Measurements from ENCODE around the gene TDRD3.

Gene TDRD3

GRCh38 chr13:60396783-60397703 lies at the start of gene TDRD3:
TDRD3 (plus strand) TSS chr13:60397220; CDS start chr13:60397365, 145 bp downstream.
- peak; percentile 74 for TF ChIP-seq ZBTB7A (IDR thresholded peaks at IDR 0.05; ENCODE audit: low read depth)
- TF ChIP-seq EGR1 (IDR thresholded peaks at IDR 0.05): 0 out of 2 replicates have a peak, but pooled peaks have one; percentile 54
- peak; percentile 15; the same call in 1 of the 2 replicates for TF ChIP-seq YY1 (IDR thresholded peaks at IDR 0.05; ENCODE audit: low read depth)
- TF ChIP-seq CREB1 (IDR thresholded peaks at IDR 0.05; ENCODE audit: low read depth): no peak
- TF ChIP-seq TAF1 (IDR thresholded peaks at IDR 0.05; ENCODE audit: low read depth): peak; percentile 67
- TF ChIP-seq NFIC (IDR thresholded peaks at IDR 0.05): no peak
- TF ChIP-seq MAX (IDR thresholded peaks at IDR 0.05): no peak; the same call in 1 of the 2 replicates
- peak; percentile 17; the same call in 1 of the 2 replicates for TF ChIP-seq TCF12 (IDR thresholded peaks at IDR 0.05; ENCODE audit: low read depth)
- 0 out of 2 replicates have a peak, but pooled peaks have one; percentile 4 for TF ChIP-seq RAD21 (IDR thresholded peaks at IDR 0.05; ENCODE audit: low read depth)

- no peak for TF ChIP-seq REST (IDR thresholded peaks at IDR 0.05; ENCODE audit: low read depth)
- no peak for TF ChIP-seq RAD21 (IDR thresholded peaks at IDR 0.05; ENCODE audit: low read depth)
Observed at GRCh38 chr13:60347690-60348089, 49.3 kb upstream of the TDRD3 start.

GRCh38 chr13:60348097-60348496 lies 48.9 kb upstream of the TDRD3 start:
- no peak for TF ChIP-seq MAX (IDR thresholded peaks at IDR 0.05)
- TF ChIP-seq ZBTB7A (IDR thresholded peaks at IDR 0.05; ENCODE audit: low read depth): no peak
- no peak for TF ChIP-seq EP300 (IDR thresholded peaks at IDR 0.05; ENCODE audit: borderline replicate concordance)
- no peak for TF ChIP-seq NFIC (IDR thresholded peaks at IDR 0.05)
- no peak for TF ChIP-seq USF1 (IDR thresholded peaks at IDR 0.05)
- no peak for TF ChIP-seq EGR1 (IDR thresholded peaks at IDR 0.05)
- no peak for TF ChIP-seq YY1 (IDR thresholded peaks at IDR 0.05; ENCODE audit: low read depth)
- TF ChIP-seq TAF1 (IDR thresholded peaks at IDR 0.05; ENCODE audit: low read depth): no peak
- no peak for TF ChIP-seq REST (IDR thresholded peaks at IDR 0.05; ENCODE audit: low read depth)
- TF ChIP-seq CEBPB (IDR thresholded peaks at IDR 0.05): no peak
- TF ChIP-seq TEAD4 (IDR thresholded peaks at IDR 0.05): no peak
- TF ChIP-seq FOXM1 (IDR thresholded peaks at IDR 0.05; ENCODE audit: borderline replicate concordance, low read depth): no peak
- no peak for TF ChIP-seq CREB1 (IDR thresholded peaks at IDR 0.05; ENCODE audit: low read depth)
- TF ChIP-seq RAD21 (IDR thresholded peaks at IDR 0.05; ENCODE audit: low read depth): no peak
- TF ChIP-seq TCF12 (IDR thresholded peaks at IDR 0.05; ENCODE audit: low read depth): no peak

- peak; percentile 38; the same call in 1 of the 2 replicates for TF ChIP-seq TCF12 (IDR thresholded peaks at IDR 0.05; ENCODE audit: low read depth)
- no peak for TF ChIP-seq ZBTB7A (IDR thresholded peaks at IDR 0.05; ENCODE audit: low read depth)
- TF ChIP-seq RAD21 (IDR thresholded peaks at IDR 0.05; ENCODE audit: low read depth): no peak
- peak; percentile 23; the same call in 1 of the 2 replicates for TF ChIP-seq MAX (IDR thresholded peaks at IDR 0.05)
- TF ChIP-seq TEAD4 (IDR thresholded peaks at IDR 0.05): peak; percentile 46; the same call in 1 of the 2 replicates
- TF ChIP-seq NFIC (IDR thresholded peaks at IDR 0.05): peak; percentile 91
- TF ChIP-seq YY1 (IDR thresholded peaks at IDR 0.05; ENCODE audit: low read depth): peak; percentile 69; the same call in 1 of the 2 replicates
Observed at GRCh38 chr13:60351326-60351725, 45.7 kb upstream of the TDRD3 start.

GRCh38 chr13:60351855-60352615 lies 45.0 kb upstream of the TDRD3 start:
- TF ChIP-seq TEAD4 (IDR thresholded peaks at IDR 0.05) (no peak), FOXM1 (IDR thresholded peaks at IDR 0.05; ENCODE audit: borderline replicate concordance, low read depth) (no peak), ZBTB7A (IDR thresholded peaks at IDR 0.05; ENCODE audit: low read depth) (no peak), RAD21 (IDR thresholded peaks at IDR 0.05; ENCODE audit: low read depth) (no peak)
